CD4-positive, alpha-beta T cell treated with Interleukin-21 for 1 hour (primary cell): Measurements from ENCODE around the gene DNAJC1.

Experiments used
- DNase-seq: peaks from one replicate; pipeline ENCODE4 v3.0.0-alpha.2; 2020

The DNAJC1 gene

GRCh38 chr10:22005763-22006162 lies 2.2 kb upstream of the DNAJC1 start:
- no peak for DNase-seq

- DNase-seq: no peak
These were observed 393 bp upstream of the DNAJC1 start for GRCh38 chr10:22003964-22004281.

- peak; percentile 53 for DNase-seq
These were observed 846 bp downstream of the DNAJC1 start for GRCh38 chr10:22002591-22003176.

- no peak for DNase-seq
These were observed 8.0 kb downstream of the DNAJC1 start for GRCh38 chr10:21995557-21995956.

- DNase-seq: peak; percentile 63
These were observed 10.0 kb downstream of the DNAJC1 start for GRCh38 chr10:21993360-21994001.

GRCh38 chr10:21991785-21992184 lies 11.7 kb downstream of the DNAJC1 start:
- DNase-seq: no peak

- no peak for DNase-seq
These were observed 13.1 kb downstream of the DNAJC1 start for GRCh38 chr10:21990449-21990848.

GRCh38 chr10:21989453-21990154 lies 13.9 kb downstream of the DNAJC1 start:
- DNase-seq: peak; percentile 52

GRCh38 chr10:21985541-21985940 lies 18.0 kb downstream of the DNAJC1 start:
- no peak for DNase-seq

GRCh38 chr10:21981118-21981517 lies 22.4 kb downstream of the DNAJC1 start:
- no peak for DNase-seq

- DNase-seq: no peak
These were observed 22.8 kb downstream of the DNAJC1 start for GRCh38 chr10:21980691-21981090.

- no peak for DNase-seq
These were observed 25.2 kb downstream of the DNAJC1 start for GRCh38 chr10:21978191-21978862.

GRCh38 chr10:21976739-21977138 lies 26.8 kb downstream of the DNAJC1 start:
- no peak for DNase-seq

GRCh38 chr10:21976280-21976679 lies 27.2 kb downstream of the DNAJC1 start:
- DNase-seq: no peak

- DNase-seq: no peak
These were observed 28.0 kb downstream of the DNAJC1 start for GRCh38 chr10:21975378-21975990.

GRCh38 chr10:21972584-21972983 lies 30.9 kb downstream of the DNAJC1 start:
- no peak for DNase-seq

GRCh38 chr10:21969326-21970287 lies 33.9 kb downstream of the DNAJC1 start:
- no peak for DNase-seq

- DNase-seq: no peak
These were observed 38.4 kb downstream of the DNAJC1 start for GRCh38 chr10:21964983-21965665.

- no peak for DNase-seq
These were observed 41.2 kb downstream of the DNAJC1 start for GRCh38 chr10:21962358-21962757.

- no peak for DNase-seq
These were observed 41.7 kb downstream of the DNAJC1 start for GRCh38 chr10:21961847-21962246.

- DNase-seq: no peak
These were observed 43.5 kb downstream of the DNAJC1 start for GRCh38 chr10:21959998-21960397.

GRCh38 chr10:21954690-21955089 lies 48.8 kb downstream of the DNAJC1 start:
- no peak for DNase-seq
